Measurements from ENCODE around the gene PRKAG2.

The PRKAG2 gene

DNA sequence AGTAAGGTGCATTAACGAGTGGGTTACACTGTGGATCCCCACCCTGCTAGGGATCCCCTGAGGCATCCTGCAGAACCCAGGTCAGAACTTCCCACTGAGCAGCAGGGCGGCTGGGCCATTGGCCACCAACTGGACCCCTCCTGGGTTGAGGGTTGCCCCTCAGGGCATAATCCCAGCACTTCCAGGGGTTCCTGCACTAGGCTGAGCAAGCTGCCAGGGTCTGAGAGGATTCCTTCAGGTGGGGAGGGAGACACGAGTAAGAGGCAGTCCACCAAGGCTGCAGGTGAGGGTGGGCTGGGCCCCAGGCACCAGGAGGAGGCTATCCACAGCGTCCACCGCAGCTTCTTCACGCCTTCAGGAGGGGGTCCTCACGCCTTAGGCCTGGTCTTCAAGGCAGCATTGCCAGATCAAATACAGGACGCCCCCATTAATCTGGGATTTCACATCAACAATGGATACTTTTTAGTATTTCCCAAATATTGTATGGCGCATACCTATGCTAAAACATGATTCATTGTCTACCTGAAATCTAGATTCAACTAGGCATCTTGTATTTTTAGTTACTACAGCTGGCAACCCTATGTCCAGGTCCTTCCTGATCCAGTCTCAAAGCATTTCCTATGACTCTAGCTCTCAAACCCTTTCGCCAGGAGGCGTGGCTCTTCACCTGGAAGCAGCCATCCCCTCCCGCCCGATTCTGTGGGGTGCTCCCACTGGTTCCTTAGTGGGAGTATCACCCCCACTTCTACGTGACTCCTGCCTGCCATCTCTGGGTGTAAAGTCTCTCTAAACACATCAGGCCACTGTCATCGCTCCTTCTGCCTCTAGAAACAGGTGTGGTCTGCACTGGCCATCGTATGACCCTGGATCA lies 4.1 kb downstream of the PRKAG2 start:
- H3K27me3 ChIP-seq (ENCODE audit: insufficient read depth, low read length) = peaks cover 6% of the 10 kb centered on the region
- no peak overlapping the region for H2AFZ ChIP-seq (ENCODE audit: low read depth, low read length)
- no peak overlapping the region for H3K4me3 ChIP-seq (ENCODE audit: low read length)
- H3K4me1 ChIP-seq (ENCODE audit: insufficient read depth, low read length) = peaks cover 36% of the 10 kb centered on the region
- no peaks in the 10 kb centered on the region for H3K9me3 ChIP-seq (ENCODE audit: low read length)
- no peaks in the 10 kb centered on the region for H3K36me3 ChIP-seq (ENCODE audit: insufficient read depth, low read length)

GRCh38 chr7:151871904-151872303 lies 5.0 kb downstream of the PRKAG2 start:
- peaks cover 32% of the 10 kb centered on the region for H3K4me1 ChIP-seq (ENCODE audit: insufficient read depth, low read length)
- no peak overlapping the region for H3K4me3 ChIP-seq (ENCODE audit: low read length)
- H2AFZ ChIP-seq (ENCODE audit: low read depth, low read length) = no peak overlapping the region
- H3K36me3 ChIP-seq (ENCODE audit: insufficient read depth, low read length) = no peaks in the 10 kb centered on the region
- H3K27me3 ChIP-seq (ENCODE audit: insufficient read depth, low read length) = peaks cover 6% of the 10 kb centered on the region
- H3K9me3 ChIP-seq (ENCODE audit: low read length) = no peaks in the 10 kb centered on the region

DNA sequence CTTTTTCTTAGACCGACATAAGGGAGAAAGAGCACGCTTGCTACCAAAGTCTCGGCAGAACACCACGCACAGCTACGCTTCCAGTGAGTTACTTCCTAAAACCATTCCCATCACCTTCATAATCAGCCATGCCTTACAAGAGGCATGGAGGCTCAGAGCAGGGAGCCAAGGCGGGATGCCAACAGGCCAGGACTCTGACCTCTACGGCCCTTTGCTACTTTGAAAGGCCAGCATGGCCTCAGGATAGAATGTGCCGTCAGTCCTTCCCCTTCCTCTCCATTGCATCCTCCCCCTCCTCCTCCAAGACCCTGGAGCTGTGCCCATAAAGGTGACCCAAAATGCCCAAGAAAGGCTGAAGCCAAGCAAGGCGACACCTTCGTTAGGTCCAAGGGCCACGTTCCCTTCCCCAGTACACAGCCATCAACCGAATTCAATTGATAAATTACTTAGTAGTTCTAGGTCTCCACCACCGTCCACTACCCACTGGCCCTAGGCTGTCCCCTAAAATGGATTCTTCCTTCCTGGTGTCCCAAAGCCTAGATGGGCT lies 5.7 kb downstream of the PRKAG2 start:
- no peaks in the 10 kb centered on the region for H3K36me3 ChIP-seq (ENCODE audit: insufficient read depth, low read length)
- H3K4me3 ChIP-seq (ENCODE audit: low read length) = no peak overlapping the region
- H2AFZ ChIP-seq (ENCODE audit: low read depth, low read length) = no peak overlapping the region
- H3K4me1 ChIP-seq (ENCODE audit: insufficient read depth, low read length) = peaks cover 26% of the 10 kb centered on the region
- H3K9me3 ChIP-seq (ENCODE audit: low read length) = no peaks in the 10 kb centered on the region
- peaks cover 6% of the 10 kb centered on the region for H3K27me3 ChIP-seq (ENCODE audit: insufficient read depth, low read length)

DNA sequence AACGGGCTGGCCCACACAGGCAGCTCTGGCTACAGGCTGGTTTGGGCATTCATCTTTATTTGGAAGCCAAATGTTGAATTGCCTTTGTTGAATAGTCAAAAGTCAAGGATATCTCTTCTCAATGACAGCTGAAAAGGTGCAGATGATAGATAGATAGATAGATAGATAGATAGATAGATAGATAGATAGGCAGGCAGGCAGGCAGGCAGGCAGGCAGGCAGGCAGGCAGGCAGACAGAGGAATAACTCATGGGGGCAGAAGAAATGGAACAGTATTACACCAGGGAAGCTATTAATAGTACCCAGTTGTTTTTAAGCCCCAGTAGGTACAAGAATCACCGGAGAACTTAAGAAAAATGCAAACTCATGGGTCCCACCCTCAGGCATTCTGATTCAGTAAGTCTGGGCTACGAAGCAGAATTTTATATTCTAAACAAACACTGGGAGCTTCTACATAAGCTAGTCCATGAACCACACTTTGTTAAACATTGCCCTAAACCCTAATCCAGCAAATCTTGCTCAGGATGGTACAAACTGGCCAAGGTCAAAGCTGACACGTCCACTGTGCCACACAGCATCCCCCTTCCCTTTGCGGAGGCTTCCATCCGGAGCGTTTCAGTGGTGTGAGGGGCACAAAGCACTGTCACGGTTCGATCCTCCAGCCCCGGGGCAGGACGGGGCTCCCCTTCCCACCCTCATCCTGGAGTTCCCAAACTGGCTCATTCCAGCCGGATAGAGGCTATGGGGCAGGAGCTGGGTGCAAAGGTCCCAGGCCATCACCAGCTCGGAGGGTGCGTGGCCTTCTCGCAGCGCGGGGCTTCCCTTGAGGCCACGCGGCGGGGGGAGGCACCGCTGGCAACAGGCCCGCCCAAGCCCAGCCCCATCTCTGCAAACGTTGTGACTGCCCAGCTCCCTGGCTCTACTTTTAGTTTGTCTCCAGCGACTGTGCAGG lies 6.7 kb downstream of the PRKAG2 start:
- Histone ChIP-seq H3K36me3 (ENCODE audit: insufficient read depth, low read length) (no peaks in the 10 kb centered on the region), H3K27me3 (ENCODE audit: insufficient read depth, low read length) (peaks cover 6% of the 10 kb centered on the region), H3K4me1 (ENCODE audit: insufficient read depth, low read length) (peaks cover 23% of the 10 kb centered on the region), H2AFZ (ENCODE audit: low read depth, low read length) (no peak overlapping the region), H3K9me3 (ENCODE audit: low read length) (no peaks in the 10 kb centered on the region), H3K4me3 (ENCODE audit: low read length) (no peak overlapping the region)

DNA sequence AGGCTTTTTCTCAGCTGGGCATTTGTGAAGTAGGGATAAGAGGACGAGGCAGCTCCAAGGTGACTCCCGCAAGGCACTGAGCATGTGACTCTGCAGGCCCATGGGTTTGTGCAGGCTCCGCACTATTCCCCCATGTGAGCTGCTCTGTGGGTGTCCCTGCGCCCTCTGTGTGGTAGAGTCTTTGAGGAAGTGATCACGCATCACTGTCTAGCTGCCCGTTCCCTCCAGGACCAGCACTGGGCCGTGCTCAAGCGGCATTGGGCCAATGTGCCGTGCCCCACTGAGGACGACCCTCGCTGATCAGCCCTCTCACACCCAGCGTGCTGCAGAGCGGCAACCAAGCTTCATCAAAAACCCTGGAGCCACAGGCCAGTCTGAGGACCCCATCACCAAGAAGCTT lies 7.5 kb downstream of the PRKAG2 start:
- Histone ChIP-seq H3K4me1 (ENCODE audit: insufficient read depth, low read length) (peaks cover 20% of the 10 kb centered on the region), H3K27me3 (ENCODE audit: insufficient read depth, low read length) (peaks cover 6% of the 10 kb centered on the region), H3K9me3 (ENCODE audit: low read length) (no peaks in the 10 kb centered on the region), H3K36me3 (ENCODE audit: insufficient read depth, low read length) (no peaks in the 10 kb centered on the region), H2AFZ (ENCODE audit: low read depth, low read length) (no peak overlapping the region), H3K4me3 (ENCODE audit: low read length) (no peak overlapping the region)

DNA sequence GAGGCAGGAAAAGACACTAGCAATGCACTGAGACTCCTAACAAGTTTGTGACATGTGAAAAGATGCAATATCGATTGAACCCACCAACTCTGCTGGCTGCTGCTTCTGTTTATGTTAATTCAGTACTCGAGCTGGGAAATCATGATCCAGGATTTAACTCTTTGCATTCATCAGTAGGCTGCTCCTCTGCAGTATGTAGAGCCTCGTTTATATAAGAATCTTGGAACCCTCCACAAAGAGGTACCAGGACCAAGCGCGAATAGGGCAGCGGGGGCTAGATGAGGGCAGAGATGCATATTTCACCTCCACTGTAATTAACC lies 7.8 kb downstream of the PRKAG2 start:
- peaks cover 6% of the 10 kb centered on the region for H3K27me3 ChIP-seq (ENCODE audit: insufficient read depth, low read length)
- peaks cover 20% of the 10 kb centered on the region for H3K4me1 ChIP-seq (ENCODE audit: insufficient read depth, low read length)
- no peaks in the 10 kb centered on the region for H3K9me3 ChIP-seq (ENCODE audit: low read length)
- H3K4me3 ChIP-seq (ENCODE audit: low read length) = no peak overlapping the region
- no peaks in the 10 kb centered on the region for H3K36me3 ChIP-seq (ENCODE audit: insufficient read depth, low read length)
- no peak overlapping the region for H2AFZ ChIP-seq (ENCODE audit: low read depth, low read length)

- no peaks in the 10 kb centered on the region for H3K9me3 ChIP-seq (ENCODE audit: low read length)
- no peaks in the 10 kb centered on the region for H3K36me3 ChIP-seq (ENCODE audit: insufficient read depth, low read length)
- peaks cover 6% of the 10 kb centered on the region for H3K27me3 ChIP-seq (ENCODE audit: insufficient read depth, low read length)
- no peak overlapping the region for H3K4me3 ChIP-seq (ENCODE audit: low read length)
- H2AFZ ChIP-seq (ENCODE audit: low read depth, low read length) = no peak overlapping the region
- peaks cover 20% of the 10 kb centered on the region for H3K4me1 ChIP-seq (ENCODE audit: insufficient read depth, low read length)
Measured at GRCh38 chr7:151868396-151869108, 8.4 kb downstream of the PRKAG2 start.

DNA sequence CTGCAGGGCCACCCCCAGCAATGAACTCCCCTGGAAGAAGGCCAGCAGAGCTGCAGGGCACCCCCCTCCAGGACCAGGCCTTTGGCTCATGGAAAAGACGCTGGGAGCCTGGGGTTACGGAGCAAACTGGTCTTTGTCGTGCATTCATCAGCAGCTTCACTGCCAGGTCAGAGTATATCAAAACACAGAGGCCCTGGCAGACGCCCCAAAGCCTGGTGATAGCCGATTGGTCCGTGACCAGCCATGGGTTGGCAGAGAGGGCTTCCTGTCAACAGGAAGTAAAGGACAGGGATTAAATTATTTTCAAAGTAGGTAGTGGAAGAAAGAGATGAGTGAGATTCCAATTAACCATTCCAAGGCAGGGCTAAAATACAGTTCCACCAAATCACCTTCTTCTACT lies 9.0 kb downstream of the PRKAG2 start:
- Histone ChIP-seq H3K27me3 (ENCODE audit: insufficient read depth, low read length) (peaks cover 6% of the 10 kb centered on the region), H3K9me3 (ENCODE audit: low read length) (no peaks in the 10 kb centered on the region), H3K4me1 (ENCODE audit: insufficient read depth, low read length) (peaks cover 20% of the 10 kb centered on the region), H3K36me3 (ENCODE audit: insufficient read depth, low read length) (no peaks in the 10 kb centered on the region), H3K4me3 (ENCODE audit: low read length) (no peak overlapping the region), H2AFZ (ENCODE audit: low read depth, low read length) (no peak overlapping the region)

DNA sequence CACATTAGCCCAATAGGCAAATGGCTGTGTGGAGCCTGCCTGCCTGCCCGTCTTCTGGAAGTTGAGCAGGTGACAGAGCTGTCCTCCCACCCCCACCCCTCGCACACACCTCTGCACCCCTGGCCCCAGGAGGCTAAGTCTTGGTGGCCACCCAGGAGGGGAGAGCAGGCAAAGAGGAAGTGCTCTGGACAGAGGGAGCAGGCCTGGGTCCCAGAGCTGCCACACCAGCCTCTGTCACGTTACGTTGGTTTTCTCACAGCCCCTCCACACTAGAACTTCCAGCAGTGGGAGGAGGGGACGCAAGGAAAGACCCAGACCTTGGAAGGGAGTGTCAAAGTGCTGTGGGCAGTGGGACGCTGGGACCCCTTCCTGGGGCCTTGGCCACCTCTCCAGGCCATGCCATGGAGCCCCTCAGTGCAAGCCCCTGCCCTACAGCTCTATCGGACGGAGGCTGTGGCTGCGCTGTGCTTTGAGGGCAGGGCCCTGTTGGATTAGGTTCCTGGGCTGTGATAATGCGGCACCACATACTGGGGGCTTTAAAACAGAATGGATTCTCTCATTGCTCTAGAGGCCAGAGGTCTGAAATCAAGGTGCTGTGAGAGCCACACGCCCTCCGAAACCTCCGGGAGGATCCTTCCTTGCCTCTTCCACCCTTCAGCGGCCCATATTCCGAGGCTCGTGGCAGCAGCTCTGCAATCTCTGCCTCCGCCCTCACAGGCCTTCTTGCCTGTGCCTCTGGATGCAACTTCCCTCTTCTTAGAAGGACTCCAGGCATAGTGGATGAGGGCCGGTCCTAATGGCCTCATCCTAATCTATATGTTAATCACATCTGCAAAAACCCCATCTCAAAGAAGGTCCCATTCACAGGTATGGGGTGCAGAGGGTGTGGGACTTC lies 9.9 kb downstream of the PRKAG2 start:
- H3K4me3 ChIP-seq (ENCODE audit: low read length) = no peak overlapping the region
- H3K36me3 ChIP-seq (ENCODE audit: insufficient read depth, low read length) = no peaks in the 10 kb centered on the region
- H3K27me3 ChIP-seq (ENCODE audit: insufficient read depth, low read length) = peaks cover 6% of the 10 kb centered on the region

DNA sequence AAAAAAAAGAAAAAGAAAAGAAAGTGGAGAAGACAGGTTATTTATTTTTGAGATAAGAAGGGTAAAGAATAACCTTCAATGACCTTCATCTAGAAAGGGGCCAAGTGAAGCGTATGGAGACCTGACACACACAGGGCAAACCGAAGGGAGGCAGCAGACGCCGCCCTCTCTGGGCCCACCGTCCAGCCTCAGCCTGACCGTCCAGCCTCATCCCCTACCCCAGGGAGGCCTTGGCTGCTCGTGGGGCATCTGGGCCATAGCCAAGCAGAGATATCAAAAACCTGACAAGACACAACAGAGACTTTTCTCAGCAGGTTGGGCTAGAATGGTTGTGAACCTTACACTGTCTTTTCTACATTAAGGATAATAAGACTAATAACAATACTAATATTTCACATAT lies 10.9 kb downstream of the PRKAG2 start:
- H3K4me1 ChIP-seq (ENCODE audit: insufficient read depth, low read length) = peaks cover 20% of the 10 kb centered on the region
- H3K9me3 ChIP-seq (ENCODE audit: low read length) = no peaks in the 10 kb centered on the region
- H2AFZ ChIP-seq (ENCODE audit: low read depth, low read length) = no peak overlapping the region
- no peaks in the 10 kb centered on the region for H3K36me3 ChIP-seq (ENCODE audit: insufficient read depth, low read length)
- H3K4me3 ChIP-seq (ENCODE audit: low read length) = no peak overlapping the region
- H3K27me3 ChIP-seq (ENCODE audit: insufficient read depth, low read length) = peaks cover 6% of the 10 kb centered on the region

More for the DNA sequence above, 9.9 kb downstream of the PRKAG2 start:
- no peaks in the 10 kb centered on the region for H3K9me3 ChIP-seq (ENCODE audit: low read length)
- no peak overlapping the region for H2AFZ ChIP-seq (ENCODE audit: low read depth, low read length)
- H3K4me1 ChIP-seq (ENCODE audit: insufficient read depth, low read length) = peaks cover 20% of the 10 kb centered on the region

- Histone ChIP-seq H3K4me3 (ENCODE audit: low read length) (no peak overlapping the region), H3K9me3 (ENCODE audit: low read length) (no peaks in the 10 kb centered on the region), H3K27me3 (ENCODE audit: insufficient read depth, low read length) (no peaks in the 10 kb centered on the region), H3K4me1 (ENCODE audit: insufficient read depth, low read length) (peaks cover 20% of the 10 kb centered on the region), H3K36me3 (ENCODE audit: insufficient read depth, low read length) (no peaks in the 10 kb centered on the region), H2AFZ (ENCODE audit: low read depth, low read length) (no peak overlapping the region)
Measured at GRCh38 chr7:151865070-151865670, 11.7 kb downstream of the PRKAG2 start.

GRCh38 chr7:151864561-151864960 lies 12.4 kb downstream of the PRKAG2 start:
- H3K9me3 ChIP-seq (ENCODE audit: low read length) = no peaks in the 10 kb centered on the region
- no peaks in the 10 kb centered on the region for H3K27me3 ChIP-seq (ENCODE audit: insufficient read depth, low read length)
- H3K4me3 ChIP-seq (ENCODE audit: low read length) = no peak overlapping the region
- peaks cover 20% of the 10 kb centered on the region for H3K4me1 ChIP-seq (ENCODE audit: insufficient read depth, low read length)
- no peaks in the 10 kb centered on the region for H3K36me3 ChIP-seq (ENCODE audit: insufficient read depth, low read length)
- no peak overlapping the region for H2AFZ ChIP-seq (ENCODE audit: low read depth, low read length)
